ENCODE data around the gene IFNW1. TPM values are rescaled to one million over a fixed set of nuclear protein-coding genes. Genes with fewer than 3 reads are reported as not detected.

The IFNW1 gene
- total and polyA plus RNA-seq, 2 donors (not counting 3 experiments of a cell fraction or from before 2014, with no cell fraction given) = not detected

DNA sequence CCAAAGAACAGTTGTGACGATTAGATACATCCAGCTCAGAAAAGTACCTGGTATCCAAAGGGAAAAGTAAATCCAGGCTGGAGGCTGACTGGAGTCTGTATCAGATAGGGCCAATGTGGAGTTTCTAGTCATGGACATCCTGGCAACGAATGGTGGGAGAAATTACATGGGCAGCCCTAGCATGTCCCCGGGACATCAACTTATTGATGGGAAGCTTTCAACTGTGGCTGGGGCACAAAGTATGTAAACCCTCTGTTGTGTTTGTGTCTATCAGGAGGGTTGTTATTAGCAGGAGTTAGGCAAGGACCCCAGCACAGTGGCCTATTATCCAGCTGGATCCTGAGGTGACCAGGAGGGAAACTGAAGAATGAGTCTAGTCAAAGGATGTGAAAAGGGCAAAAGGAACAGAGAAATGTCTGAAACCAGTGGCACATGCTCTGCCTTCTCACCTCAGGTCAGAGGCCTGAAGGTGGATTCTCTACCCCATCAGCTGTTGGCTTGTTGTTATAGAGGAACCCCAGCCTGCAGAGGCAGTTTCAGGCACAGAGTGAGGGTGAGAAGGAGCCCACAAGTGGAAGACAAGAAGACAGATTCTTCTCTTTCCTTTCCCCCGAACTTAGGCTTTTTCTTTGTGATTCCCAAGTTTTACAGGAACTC is 19.9 kb downstream of the IFNW1 start:
- dilution Hi-C loops (cut with MboI; ENCODE audit: extremely low pct_ligation_motif_present, low sequenced_read_pairs) (no loop called here), intact Hi-C loops (cut with micrococcal nuclease) (no loop called here)
- no TSS peak for BruUV-seq (replicated peaks)
- DNase-seq (ENCODE audit: low read depth, low spot score) (no peak), FAIRE-seq (no peak)
- Histone ChIP-seq H3K36me3 (ENCODE audit: control insufficient read depth in 2 of 2, extremely low read depth in 1 of 2, insufficient read depth in 2 of 2, low read length in 2 of 2) (no peaks in the 10 kb centered on the region), H3K27ac (ENCODE audit: insufficient read depth, low read depth, low read length) (no peak overlapping the region), H3K79me2 (ENCODE audit: control insufficient read depth, insufficient read depth, low read length) (no peaks in the 10 kb centered on the region), H3K27me3 (ENCODE audit: control insufficient read depth in 2 of 2, insufficient read depth in 2 of 2, low read length in 2 of 2) (peaks cover 4 to 5% of the 10 kb centered on the region in 2 experiments), H2AFZ (ENCODE audit: low read depth, low read length) (no peak overlapping the region), H3K4me3 (replicated peaks in 1 of 3; ENCODE audit: insufficient read depth in 1 of 3, low read depth in 1 of 3, low read length in 3 of 3) (no peak overlapping the region), H3K4me2 (ENCODE audit: insufficient read depth, low read length) (no peak overlapping the region), H3K9me1 (replicated peaks; ENCODE audit: control insufficient read depth, extremely low read depth, insufficient read depth, low read length) (no peaks in the 10 kb centered on the region), H3K4me1 (ENCODE audit: control insufficient read depth, extremely low read depth, insufficient read depth, low read length) (no peaks in the 10 kb centered on the region), H4K20me1 (replicated peaks; ENCODE audit: control insufficient read depth, extremely low read depth, insufficient read depth, low read length) (no peaks in the 10 kb centered on the region), H3K9ac (replicated peaks; ENCODE audit: extremely low read depth, insufficient read depth, low read length) (no peak overlapping the region), H3K9me3 (replicated peaks; ENCODE audit: control insufficient read depth, insufficient read depth, low read length) (no peaks in the 10 kb centered on the region)
- CTCF ChIA-PET = no interaction called here
- TF ChIP-seq MYC (IDR thresholded peaks at IDR 0.05; ENCODE audit: low read depth, low read length) = no peak
- POLR2A ChIA-PET = no interaction called here

DNA sequence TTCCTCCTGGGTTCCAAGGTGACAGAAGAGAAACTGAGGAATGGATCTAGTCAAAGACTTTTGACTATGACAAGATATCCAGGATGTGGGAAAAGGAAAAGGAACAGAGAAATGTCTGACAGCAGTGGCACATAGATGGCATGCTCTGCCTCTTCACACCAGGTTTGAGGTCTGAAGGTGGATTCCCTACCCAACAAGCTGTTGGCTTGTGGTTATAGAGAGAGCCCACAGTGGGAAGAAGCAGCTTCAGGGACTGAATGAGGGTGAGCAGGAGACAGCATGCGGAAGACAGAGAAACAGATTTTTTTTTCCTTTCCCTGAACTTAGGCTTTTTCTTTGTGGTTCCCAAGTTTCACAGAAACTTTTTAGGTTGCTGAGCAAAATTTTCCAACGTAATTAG is 20.6 kb downstream of the IFNW1 start:
- DNase-seq (ENCODE audit: low read depth, low spot score) = no peak
- Histone ChIP-seq H4K20me1 (replicated peaks; ENCODE audit: control insufficient read depth, extremely low read depth, insufficient read depth, low read length) (no peaks in the 10 kb centered on the region), H3K27me3 (ENCODE audit: control insufficient read depth in 2 of 2, insufficient read depth in 2 of 2, low read length in 2 of 2) (peaks cover 4 to 5% of the 10 kb centered on the region in 2 experiments), H3K9me3 (replicated peaks; ENCODE audit: control insufficient read depth, insufficient read depth, low read length) (no peaks in the 10 kb centered on the region), H2AFZ (ENCODE audit: low read depth, low read length) (no peak overlapping the region), H3K4me3 (replicated peaks in 1 of 3; ENCODE audit: insufficient read depth in 1 of 3, low read depth in 1 of 3, low read length in 3 of 3) (no peak overlapping the region), H3K9me1 (replicated peaks; ENCODE audit: control insufficient read depth, extremely low read depth, insufficient read depth, low read length) (no peaks in the 10 kb centered on the region), H3K27ac (ENCODE audit: insufficient read depth, low read depth, low read length) (no peak overlapping the region), H3K4me1 (ENCODE audit: control insufficient read depth, extremely low read depth, insufficient read depth, low read length) (no peaks in the 10 kb centered on the region), H3K79me2 (ENCODE audit: control insufficient read depth, insufficient read depth, low read length) (no peaks in the 10 kb centered on the region), H3K9ac (replicated peaks; ENCODE audit: extremely low read depth, insufficient read depth, low read length) (no peak overlapping the region), H3K36me3 (ENCODE audit: control insufficient read depth in 2 of 2, extremely low read depth in 1 of 2, insufficient read depth in 2 of 2, low read length in 2 of 2) (no peaks in the 10 kb centered on the region), H3K4me2 (ENCODE audit: insufficient read depth, low read length) (no peak overlapping the region)
- ChIA-PET CTCF (no interaction called here), POLR2A (no interaction called here)
- TF ChIP-seq, protein P1, sequence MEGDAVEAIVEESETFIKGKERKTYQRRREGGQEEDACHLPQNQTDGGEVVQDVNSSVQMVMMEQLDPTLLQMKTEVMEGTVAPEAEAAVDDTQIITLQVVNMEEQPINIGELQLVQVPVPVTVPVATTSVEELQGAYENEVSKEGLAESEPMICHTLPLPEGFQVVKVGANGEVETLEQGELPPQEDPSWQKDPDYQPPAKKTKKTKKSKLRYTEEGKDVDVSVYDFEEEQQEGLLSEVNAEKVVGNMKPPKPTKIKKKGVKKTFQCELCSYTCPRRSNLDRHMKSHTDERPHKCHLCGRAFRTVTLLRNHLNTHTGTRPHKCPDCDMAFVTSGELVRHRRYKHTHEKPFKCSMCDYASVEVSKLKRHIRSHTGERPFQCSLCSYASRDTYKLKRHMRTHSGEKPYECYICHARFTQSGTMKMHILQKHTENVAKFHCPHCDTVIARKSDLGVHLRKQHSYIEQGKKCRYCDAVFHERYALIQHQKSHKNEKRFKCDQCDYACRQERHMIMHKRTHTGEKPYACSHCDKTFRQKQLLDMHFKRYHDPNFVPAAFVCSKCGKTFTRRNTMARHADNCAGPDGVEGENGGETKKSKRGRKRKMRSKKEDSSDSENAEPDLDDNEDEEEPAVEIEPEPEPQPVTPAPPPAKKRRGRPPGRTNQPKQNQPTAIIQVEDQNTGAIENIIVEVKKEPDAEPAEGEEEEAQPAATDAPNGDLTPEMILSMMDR (IDR thresholded peaks at IDR 0.05; ENCODE audit: extremely low read depth in 1 of 2, insufficient read depth in 1 of 2, low read depth in 1 of 2, low read length in 2 of 2) = no peak
- TF ChIP-seq FOS (IDR thresholded peaks at IDR 0.05; ENCODE audit: borderline replicate concordance, insufficient read depth, low read length) (no peak), GATA2 (IDR thresholded peaks at IDR 0.05; ENCODE audit: insufficient read depth, insufficient read length, low read depth, low read length) (no peak)
- intact Hi-C loops (cut with micrococcal nuclease) = no loop called here
- dilution Hi-C loops (cut with MboI; ENCODE audit: extremely low pct_ligation_motif_present, low sequenced_read_pairs) = no loop called here
- no peak for FAIRE-seq
- no TSS peak for BruUV-seq (replicated peaks)
